Measurements from ENCODE around the gene RTN4. TPM values are rescaled to one million over a fixed set of nuclear protein-coding genes. Genes with fewer than 3 reads are reported as not detected.

Gene RTN4
- total and polyA plus RNA-seq, 2 donors from 2014 or later: 296 to 329 TPM

GRCh38 chr2:55063713-55064323 is 13.6 kb upstream of the RTN4 start:
- H3K27ac ChIP-seq (ENCODE audit: low read depth in 2 of 2, low read length in 2 of 2): no peak overlapping the region
- no peaks in the 10 kb centered on the region for H3K9me3 ChIP-seq (ENCODE audit: control insufficient read depth in 2 of 3, insufficient read depth in 1 of 3, low read length in 3 of 3)
- intact Hi-C loops (cut with DNase I): no loop called here
- H3K4me3 ChIP-seq (ENCODE audit: low read length in 3 of 3): no peak overlapping the region
- TF ChIP-seq CTCF (IDR thresholded peaks at IDR 0.05; ENCODE audit: borderline replicate concordance, extremely low read depth, insufficient read depth): no peak
- no peaks in the 10 kb centered on the region for H3K36me3 ChIP-seq (ENCODE audit: control insufficient read depth in 2 of 3, insufficient read depth in 3 of 3, low read length in 3 of 3)
- no peak for FAIRE-seq
- H3K9ac ChIP-seq (ENCODE audit: low read length in 3 of 3): no peak overlapping the region
- no peaks in the 10 kb centered on the region for H3K27me3 ChIP-seq (ENCODE audit: control insufficient read depth, insufficient read depth, low read length)
- no peak for DNase-seq
- no peaks in the 10 kb centered on the region for H3K4me1 ChIP-seq (ENCODE audit: control insufficient read depth in 2 of 3, insufficient read depth in 2 of 3, low read depth in 1 of 3, low read length in 3 of 3)

GRCh38 chr2:55063226-55063625 is 13.0 kb upstream of the RTN4 start:
- TF ChIP-seq CTCF (IDR thresholded peaks at IDR 0.05; ENCODE audit: borderline replicate concordance, extremely low read depth, insufficient read depth): no peak
- Histone ChIP-seq H3K4me1 (ENCODE audit: control insufficient read depth in 2 of 3, insufficient read depth in 2 of 3, low read depth in 1 of 3, low read length in 3 of 3) (no peaks in the 10 kb centered on the region), H3K9ac (ENCODE audit: low read length in 3 of 3) (no peak overlapping the region), H3K27ac (ENCODE audit: low read depth in 2 of 2, low read length in 2 of 2) (no peak overlapping the region), H3K27me3 (ENCODE audit: control insufficient read depth, insufficient read depth, low read length) (no peaks in the 10 kb centered on the region), H3K36me3 (ENCODE audit: control insufficient read depth in 2 of 3, insufficient read depth in 3 of 3, low read length in 3 of 3) (no peaks in the 10 kb centered on the region), H3K4me3 (ENCODE audit: low read length in 3 of 3) (no peak overlapping the region), H3K9me3 (ENCODE audit: control insufficient read depth in 2 of 3, insufficient read depth in 1 of 3, low read length in 3 of 3) (no peaks in the 10 kb centered on the region)
- FAIRE-seq: no peak
- intact Hi-C loops (cut with DNase I): no loop called here
- DNase-seq: no peak

- no peak for TF ChIP-seq CTCF (IDR thresholded peaks at IDR 0.05; ENCODE audit: borderline replicate concordance, extremely low read depth, insufficient read depth)
- intact Hi-C loops (cut with DNase I): no loop called here
- FAIRE-seq (no peak), DNase-seq (no peak)
- no peak overlapping the region for H3K4me3 ChIP-seq (ENCODE audit: low read length in 3 of 3)
- no peak overlapping the region for H3K9ac ChIP-seq (ENCODE audit: low read length in 3 of 3)
- no peaks in the 10 kb centered on the region for H3K27me3 ChIP-seq (ENCODE audit: control insufficient read depth, insufficient read depth, low read length)
- H3K4me1 ChIP-seq (ENCODE audit: control insufficient read depth in 2 of 3, insufficient read depth in 2 of 3, low read depth in 1 of 3, low read length in 3 of 3): no peaks in the 10 kb centered on the region
- no peaks in the 10 kb centered on the region for H3K36me3 ChIP-seq (ENCODE audit: control insufficient read depth in 2 of 3, insufficient read depth in 3 of 3, low read length in 3 of 3)
- H3K27ac ChIP-seq (ENCODE audit: low read depth in 2 of 2, low read length in 2 of 2): no peak overlapping the region
- no peaks in the 10 kb centered on the region for H3K9me3 ChIP-seq (ENCODE audit: control insufficient read depth in 2 of 3, insufficient read depth in 1 of 3, low read length in 3 of 3)
These were observed 12.5 kb upstream of the RTN4 start for GRCh38 chr2:55062754-55063153.
